Body of pancreas (tissue), 4 donors: ENCODE data around the gene CAMKMT. TPM values are rescaled to one million over a fixed set of nuclear protein-coding genes. Genes with fewer than 3 reads are reported as not detected.

Experiments used
- ATAC-seq: fragments of 150-250 bp; one replicate; pipeline ENCODE4 v1.9.1; 2016
- DNase-seq, 4 donors: peaks; one replicate each; pipeline ENCODE4 v3.0.0-alpha.2; 2019
- H3K27ac ChIP-seq, 4 donors: fragments of 200-600 bp; sonication (generic); 1 replicate in 3 of 4; 2 replicates in 1 of 4; pipeline versions ENCODE4 v1.5.1 to v1.6.1; 2016 to 2019; ENCODE audit warnings: mild to moderate bottlenecking in 1 of 4, mixed read lengths in 1 of 4, moderate library complexity in 1 of 4
- H3K27me3 ChIP-seq, 2 donors: fragments of 200-600 bp; sonication (generic); one replicate each; pipeline ENCODE4 v1.6.0; 2016; ENCODE audit warnings: mild to moderate bottlenecking in 1 of 2
- H3K36me3 ChIP-seq, 2 donors: fragments of 200-600 bp; sonication (generic); replicated peaks in 1 of 2; 2 replicates each; pipeline ENCODE4 v1.5.1; 2016; ENCODE audit warnings: low read depth in 2 of 2; ENCODE audit not compliant: insufficient read depth in 1 of 2
- H3K4me1 ChIP-seq: fragments of 200-600 bp; sonication (generic); one replicate; pipeline ENCODE4 v1.6.0; 2016
- H3K4me3 ChIP-seq, 2 donors: fragments of 200-600 bp; sonication (generic); 1 replicate in 1 of 2; 2 replicates in 1 of 2; pipeline ENCODE4 v1.5.1; 2016 to 2019
- H3K9me3 ChIP-seq, 3 donors: fragments of 200-600 bp; sonication (generic); 1 replicate in 2 of 3; 2 replicates in 1 of 3; pipeline ENCODE4 v1.5.1; 2016
- POLR2A ChIP-seq, 3 donors: fragments of 450-650 bp; IDR thresholded peaks; one replicate each; pipeline ENCODE4 v1.6.1; 2016; ENCODE audit warnings: antibody characterized with exemption in 3 of 3, mild to moderate bottlenecking in 2 of 3
- WGBS, 2 donors: methylation state at CpG; one replicate each; pipeline ENCODE4 v1.1.5; 2017; 5-methylcytosine and 5-hydroxymethylcytosine counted together
- intact Hi-C: fragments of 100-400 bp; cut with DNase I; formaldehyde crosslinking; loops from one replicate; pipeline ENCODE4 v1.15.1; 2023
- total RNA-seq, 2 donors: library from RNA; depleted of rRNA; stranded (reverse); fragments of >200 nt; gene quantifications; one replicate each; pipeline ENCODE4 v1.1.0, GENCODE V29; 2016
- TF ChIP-seq, protein P1 (sequence below), 7 experiments: fragments of 450-650 bp in 4 of 7; fragments of 200-600 bp in 3 of 7; sonication (generic) in 3 of 7; IDR thresholded peaks; one replicate each; pipeline ENCODE4 v1.5.1; 2016 to 2019; ENCODE audit warnings: antibody characterized with exemption in 7 of 7

Gene CAMKMT
- total RNA-seq, 2 donors from 2014 or later: 18.4 to 23.4 TPM

DNA sequence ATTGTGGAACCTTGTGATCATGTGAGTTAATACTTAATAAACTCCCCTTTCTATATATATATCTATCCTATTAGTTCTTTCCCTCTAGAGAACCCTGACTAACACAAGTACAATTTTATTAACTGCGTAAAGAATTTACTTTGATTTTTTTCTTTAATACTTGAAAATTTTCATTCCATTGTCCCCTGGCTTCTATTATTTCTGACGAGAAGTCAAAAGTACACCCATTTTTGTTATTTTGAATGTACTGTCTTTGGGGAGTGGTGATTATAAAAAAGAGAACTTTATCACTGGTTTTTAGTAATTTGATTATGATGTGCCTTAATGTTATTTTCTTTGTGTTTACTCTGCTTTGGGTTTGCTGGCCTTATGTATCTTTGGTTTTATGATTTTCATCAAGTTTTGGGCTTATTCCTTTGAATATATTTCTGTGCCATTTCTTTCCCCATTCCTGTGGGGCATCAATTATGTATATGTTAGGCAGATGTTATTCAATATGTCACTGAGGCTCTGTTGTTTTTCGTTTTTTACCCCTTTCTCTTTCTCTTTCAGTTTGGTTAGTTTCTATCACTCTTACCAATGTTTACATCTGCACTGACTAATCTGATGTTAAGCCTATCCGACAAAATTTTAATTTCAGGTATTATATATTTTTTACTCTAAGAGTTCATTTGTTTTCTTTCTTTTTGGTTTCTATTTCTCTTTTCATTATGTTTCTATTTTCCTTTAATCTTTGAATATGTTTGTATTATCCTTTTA, 271.4 kb downstream of the CAMKMT start:
- intact Hi-C loops: no loop called here

DNA sequence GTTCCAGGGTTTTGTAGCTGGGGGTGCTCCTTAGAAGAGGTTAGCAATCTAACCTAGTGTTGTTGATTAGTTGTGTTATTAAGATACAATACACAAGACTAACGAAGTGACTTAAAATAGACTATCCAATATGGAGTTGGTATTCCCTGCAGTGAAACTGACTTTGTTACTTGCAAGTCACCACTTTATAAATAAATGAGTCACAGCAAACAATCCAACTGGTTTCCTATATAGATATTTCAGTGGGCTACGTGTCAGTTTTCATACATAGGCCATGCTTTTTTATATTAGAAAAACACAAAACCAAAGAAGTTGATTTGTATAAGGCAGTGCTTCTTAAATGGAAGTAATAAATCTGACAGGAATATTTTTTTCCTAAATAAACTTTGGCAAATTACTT, 274.0 kb downstream of the CAMKMT start:
- no peaks in the 10 kb centered on the region for H3K27me3 ChIP-seq
- no peaks in the 10 kb centered on the region for H3K9me3 ChIP-seq
- ATAC-seq: no peak
- no peak for TF ChIP-seq POLR2A (IDR thresholded peaks at IDR 0.05)
- TF ChIP-seq, protein P1, sequence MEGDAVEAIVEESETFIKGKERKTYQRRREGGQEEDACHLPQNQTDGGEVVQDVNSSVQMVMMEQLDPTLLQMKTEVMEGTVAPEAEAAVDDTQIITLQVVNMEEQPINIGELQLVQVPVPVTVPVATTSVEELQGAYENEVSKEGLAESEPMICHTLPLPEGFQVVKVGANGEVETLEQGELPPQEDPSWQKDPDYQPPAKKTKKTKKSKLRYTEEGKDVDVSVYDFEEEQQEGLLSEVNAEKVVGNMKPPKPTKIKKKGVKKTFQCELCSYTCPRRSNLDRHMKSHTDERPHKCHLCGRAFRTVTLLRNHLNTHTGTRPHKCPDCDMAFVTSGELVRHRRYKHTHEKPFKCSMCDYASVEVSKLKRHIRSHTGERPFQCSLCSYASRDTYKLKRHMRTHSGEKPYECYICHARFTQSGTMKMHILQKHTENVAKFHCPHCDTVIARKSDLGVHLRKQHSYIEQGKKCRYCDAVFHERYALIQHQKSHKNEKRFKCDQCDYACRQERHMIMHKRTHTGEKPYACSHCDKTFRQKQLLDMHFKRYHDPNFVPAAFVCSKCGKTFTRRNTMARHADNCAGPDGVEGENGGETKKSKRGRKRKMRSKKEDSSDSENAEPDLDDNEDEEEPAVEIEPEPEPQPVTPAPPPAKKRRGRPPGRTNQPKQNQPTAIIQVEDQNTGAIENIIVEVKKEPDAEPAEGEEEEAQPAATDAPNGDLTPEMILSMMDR (IDR thresholded peaks at IDR 0.05): no peak
- no peak overlapping the region for H3K27ac ChIP-seq
- intact Hi-C loops: no loop called here
- no peak overlapping the region for H3K4me3 ChIP-seq
- no peaks in the 10 kb centered on the region for H3K36me3 ChIP-seq
- DNase-seq: no peak
- WGBS, 2 donors: 94 to 95% methylated on average over 2 of the region's 2 CpGs
- no peaks in the 10 kb centered on the region for H3K4me1 ChIP-seq

More for the DNA sequence above, 271.4 kb downstream of the CAMKMT start:
- DNase-seq (no peak), ATAC-seq (no peak)
- 77 to 86% methylated on average over 4 of the region's 4 CpGs for WGBS, 2 donors
- Histone ChIP-seq H3K4me3 (no peak overlapping the region), H3K27ac (no peak overlapping the region), H3K4me1 (no peaks in the 10 kb centered on the region), H3K27me3 (no peaks in the 10 kb centered on the region), H3K36me3 (no peaks in the 10 kb centered on the region), H3K9me3 (no peaks in the 10 kb centered on the region)
- TF ChIP-seq, protein P1 (IDR thresholded peaks at IDR 0.05): no peak
- no peak for TF ChIP-seq POLR2A (IDR thresholded peaks at IDR 0.05)

- no peak overlapping the region for H3K27ac ChIP-seq
- H3K4me1 ChIP-seq: no peaks in the 10 kb centered on the region
- TF ChIP-seq, protein P1 (IDR thresholded peaks at IDR 0.05): no peak
- no peak for TF ChIP-seq POLR2A (IDR thresholded peaks at IDR 0.05)
- no peaks in the 10 kb centered on the region for H3K36me3 ChIP-seq
- 29 to 30% methylated on average over 4 of the region's 4 CpGs for WGBS, 2 donors
- no peak for DNase-seq
- H3K9me3 ChIP-seq: no peaks in the 10 kb centered on the region
- no peak overlapping the region for H3K4me3 ChIP-seq
- intact Hi-C loops: no loop called here
- no peaks in the 10 kb centered on the region for H3K27me3 ChIP-seq
- no peak for ATAC-seq
Measured at GRCh38 chr2:44638649-44639048, 276.9 kb downstream of the CAMKMT start.

- intact Hi-C loops: no loop called here
- Histone ChIP-seq H3K4me3 (no peak overlapping the region), H3K27me3 (no peaks in the 10 kb centered on the region), H3K9me3 (no peaks in the 10 kb centered on the region), H3K27ac (no peak overlapping the region), H3K36me3 (no peaks in the 10 kb centered on the region), H3K4me1 (no peaks in the 10 kb centered on the region)
- ATAC-seq (no peak), DNase-seq (no peak)
- TF ChIP-seq POLR2A (IDR thresholded peaks at IDR 0.05): no peak
- TF ChIP-seq, protein P1 (IDR thresholded peaks at IDR 0.05): no peak
- 96 to 98% methylated on average over 2 of the region's 2 CpGs for WGBS, 2 donors
Measured at GRCh38 chr2:44639399-44639798, 277.7 kb downstream of the CAMKMT start.
